ENCODE data around the gene STK4.

DNA sequence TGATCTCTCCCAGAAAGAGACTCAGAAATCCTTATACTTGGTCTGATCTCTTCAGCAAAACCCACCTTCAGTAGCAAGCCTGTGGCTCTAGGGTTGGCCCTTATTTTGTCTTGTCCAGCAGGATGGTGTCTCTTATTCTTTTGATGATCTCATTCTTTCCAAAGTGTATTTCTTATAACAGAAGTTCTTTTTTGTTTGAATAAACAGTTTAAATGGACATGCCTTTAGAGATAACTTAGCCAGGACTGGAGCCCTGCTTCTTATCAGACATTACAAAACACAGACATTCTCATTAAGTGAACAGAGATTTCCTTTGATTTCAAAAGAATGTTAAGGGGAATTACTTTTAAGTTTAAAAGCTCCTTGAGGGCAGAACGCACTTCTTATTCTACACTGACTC, 102.9 kb downstream of the STK4 start:
- TF ChIP-seq POLR2A (IDR thresholded peaks at IDR 0.05; ENCODE audit: low read depth, low read length) (no peak), TAF1 (IDR thresholded peaks at IDR 0.05; ENCODE audit: borderline replicate concordance, low read depth, low read length) (no peak), POLR2AphosphoS5 (IDR thresholded peaks at IDR 0.05; ENCODE audit: low read depth, low read length) (no peak)
